NCI-H82 treated with DMSO at 0.1 percent for 48 hours (cell line): ENCODE data around the gene ALDH1B1.
A peak's percentile ranks its signal among the peaks of the same experiment; 100 is the strongest.

Experiments used
- DNase-seq: peaks from one replicate; lab custom pipeline; 2025; ENCODE audit not compliant: unreplicated experiment; lab: John Stamatoyannopoulos, UW

The ALDH1B1 gene

DNA sequence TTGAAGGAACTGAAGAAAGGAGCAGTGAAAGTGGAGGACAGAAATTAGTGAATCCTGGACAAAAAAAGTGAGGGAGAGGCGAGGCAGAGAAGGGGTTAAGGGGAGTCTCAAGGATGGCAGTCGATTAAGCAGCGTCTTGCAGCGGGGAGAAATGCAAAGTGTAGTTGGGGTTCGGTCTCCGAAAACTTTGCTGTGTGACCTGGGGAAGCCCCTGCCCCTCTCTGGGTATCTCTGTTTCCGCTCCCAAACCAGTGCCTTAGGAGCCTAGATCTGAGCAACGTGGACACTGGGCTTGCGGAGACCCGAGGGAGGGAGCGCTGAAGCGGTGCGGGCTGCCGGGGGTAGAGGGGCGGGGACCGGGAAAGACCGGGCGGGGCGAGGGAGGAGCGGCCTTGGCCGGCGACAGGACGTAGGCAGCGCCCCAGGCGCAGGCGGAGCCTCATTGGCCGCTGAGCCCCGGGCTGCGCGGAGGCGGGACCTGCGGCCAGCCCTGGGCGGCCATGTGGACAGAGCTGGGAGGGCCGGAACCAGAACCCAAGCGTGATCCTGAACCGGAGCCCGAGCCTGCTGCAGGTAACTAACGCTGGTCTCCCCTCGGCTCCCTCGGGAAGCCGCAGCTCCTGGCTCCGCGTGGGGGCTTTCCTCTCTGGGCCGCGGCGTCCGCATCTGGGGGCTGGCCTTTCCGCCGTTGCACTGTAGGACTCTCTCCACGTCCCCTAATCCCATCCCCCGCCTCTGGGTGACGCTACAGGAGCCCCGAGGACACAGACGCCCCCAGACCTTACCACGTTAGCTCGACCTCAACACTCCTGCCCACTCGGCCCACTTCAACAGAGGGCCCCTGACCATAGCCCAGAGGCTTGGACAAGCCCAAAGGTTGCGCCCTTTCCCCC is at the start of gene ALDH1B1:
Gene ALDH1B1 (plus strand): TSS at position 468 of the 893 bp plus-strand sequence. CDS start 3,047 bp downstream, outside the sequence.
- DNase-seq = peak; percentile 33

DNA sequence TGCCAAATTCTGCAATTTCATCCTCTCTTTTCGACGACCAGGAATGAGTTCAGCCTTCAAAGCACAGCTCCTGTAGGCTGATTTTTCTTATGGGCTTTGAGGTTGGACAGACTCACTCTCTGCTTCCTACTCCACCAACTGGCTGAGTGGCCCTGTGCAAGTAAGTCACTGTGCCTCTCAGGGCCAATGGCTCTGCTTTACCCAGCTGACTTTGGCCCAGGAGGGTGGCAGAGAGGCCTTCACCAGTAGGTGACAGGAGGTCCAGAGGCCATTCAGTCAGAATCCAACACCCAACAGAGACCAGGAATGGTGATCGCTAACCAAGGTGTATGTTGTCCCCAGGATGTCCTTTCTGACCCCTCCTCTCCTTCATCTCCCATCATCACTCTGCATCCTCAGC is 49.5 kb upstream of the ALDH1B1 start:
- DNase-seq = no peak

DNA sequence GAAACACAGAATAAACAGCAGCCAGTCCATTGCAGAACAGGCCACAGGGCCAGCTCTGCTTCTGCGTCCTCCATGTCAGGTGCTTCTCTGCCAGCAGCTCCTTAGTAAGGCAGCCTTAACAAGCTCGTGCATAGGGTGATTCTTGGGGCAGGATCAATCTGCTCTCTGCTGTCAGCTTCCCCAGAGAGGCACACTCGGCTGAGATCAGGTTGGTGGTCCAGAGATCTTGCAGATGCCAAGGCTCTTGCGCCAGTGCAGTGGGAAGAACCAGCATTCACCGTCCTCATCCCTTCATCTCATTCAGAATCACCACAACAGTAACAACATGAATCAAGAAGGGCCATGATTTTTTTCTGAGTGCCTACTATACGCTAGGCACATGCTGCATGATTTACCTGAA is 49.0 kb upstream of the ALDH1B1 start:
- no peak for DNase-seq

- no peak for DNase-seq
Observed at GRCh38 chr9:38344566-38345324, 47.8 kb upstream of the ALDH1B1 start.

- DNase-seq = no peak
Observed at GRCh38 chr9:38345851-38346755, 46.4 kb upstream of the ALDH1B1 start.

- no peak for DNase-seq
Observed at GRCh38 chr9:38346811-38347210, 45.7 kb upstream of the ALDH1B1 start.

DNA sequence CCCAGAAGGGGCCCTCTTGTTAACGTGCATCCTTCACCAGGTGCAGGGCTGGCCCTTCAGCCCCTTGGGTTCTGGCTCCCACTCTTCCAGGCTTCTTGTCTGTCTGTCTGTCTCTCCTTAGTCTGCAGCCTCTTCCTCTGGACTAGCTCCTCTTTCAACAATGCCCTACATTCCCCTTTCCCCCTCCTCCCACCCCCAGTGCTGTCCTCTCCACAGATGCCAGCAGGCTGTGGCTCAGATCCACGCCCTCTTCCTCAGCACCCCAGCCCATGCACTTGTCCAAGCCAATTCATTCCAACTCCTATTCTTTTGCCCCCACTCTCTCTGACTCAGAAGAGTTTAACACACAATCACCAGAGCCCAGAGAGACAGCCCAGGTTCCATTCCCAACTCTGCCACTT is 45.2 kb upstream of the ALDH1B1 start:
- no peak for DNase-seq

DNA sequence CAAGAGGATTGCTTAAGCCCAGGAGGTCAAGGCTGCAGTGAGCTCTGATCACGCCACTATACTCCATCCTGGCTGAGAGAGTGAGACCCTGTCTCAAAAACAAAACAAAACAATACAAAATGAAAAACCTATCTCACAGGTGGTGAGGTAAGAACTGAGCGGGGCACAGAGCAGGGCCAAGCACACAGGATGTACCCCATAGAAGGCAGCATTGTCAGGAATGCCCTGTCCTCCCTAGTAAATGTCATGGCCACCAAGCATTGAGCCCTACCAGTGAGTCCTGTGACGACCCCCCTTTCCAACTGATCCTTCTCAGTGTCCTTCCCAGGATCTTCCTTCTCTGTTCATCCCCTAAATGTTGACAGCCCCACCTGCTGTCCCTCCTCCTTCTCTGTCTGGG is 44.6 kb upstream of the ALDH1B1 start:
- no peak for DNase-seq

DNA sequence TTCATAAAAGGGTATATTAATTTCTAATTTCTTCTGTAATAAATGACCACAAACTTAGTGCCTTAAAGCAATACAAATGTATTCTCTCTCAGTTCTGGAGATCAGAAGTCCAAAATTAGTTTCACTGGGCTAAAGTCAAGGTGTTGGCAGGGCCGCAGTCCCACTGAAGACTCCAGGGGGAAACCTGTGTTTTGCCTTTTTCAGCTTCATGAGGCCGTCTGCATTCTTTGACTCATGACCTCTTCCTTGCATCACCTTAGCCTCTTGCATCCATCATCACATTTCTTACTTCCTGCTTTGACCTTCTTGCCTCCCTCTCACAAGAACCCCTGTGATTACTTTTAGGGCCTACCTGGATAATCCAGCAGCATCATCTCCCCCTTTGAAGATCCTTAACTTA is 42.0 kb upstream of the ALDH1B1 start:
- DNase-seq = no peak

GRCh38 chr9:38352530-38353328 is 39.8 kb upstream of the ALDH1B1 start:
- DNase-seq = no peak

DNA sequence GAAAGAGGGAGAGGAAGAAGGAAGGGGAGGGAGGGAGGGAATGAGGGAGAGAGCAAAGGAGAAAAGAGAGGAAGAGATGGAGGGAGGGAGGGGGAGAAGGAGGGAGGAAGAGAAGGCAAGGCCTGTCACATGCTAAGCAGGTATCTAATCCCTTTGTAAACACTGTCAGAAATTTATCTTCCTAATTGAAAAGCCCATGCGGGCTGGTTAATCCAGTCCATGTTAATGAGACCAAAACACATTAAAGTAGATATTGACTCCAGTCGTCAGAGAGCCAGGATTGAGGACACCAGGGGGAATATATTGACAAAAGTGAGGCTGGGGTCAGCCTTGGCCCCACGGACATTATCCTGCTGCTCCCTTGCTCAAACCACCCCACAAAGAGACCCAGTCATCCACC is 37.4 kb upstream of the ALDH1B1 start:
- peak; percentile 67 for DNase-seq

DNA sequence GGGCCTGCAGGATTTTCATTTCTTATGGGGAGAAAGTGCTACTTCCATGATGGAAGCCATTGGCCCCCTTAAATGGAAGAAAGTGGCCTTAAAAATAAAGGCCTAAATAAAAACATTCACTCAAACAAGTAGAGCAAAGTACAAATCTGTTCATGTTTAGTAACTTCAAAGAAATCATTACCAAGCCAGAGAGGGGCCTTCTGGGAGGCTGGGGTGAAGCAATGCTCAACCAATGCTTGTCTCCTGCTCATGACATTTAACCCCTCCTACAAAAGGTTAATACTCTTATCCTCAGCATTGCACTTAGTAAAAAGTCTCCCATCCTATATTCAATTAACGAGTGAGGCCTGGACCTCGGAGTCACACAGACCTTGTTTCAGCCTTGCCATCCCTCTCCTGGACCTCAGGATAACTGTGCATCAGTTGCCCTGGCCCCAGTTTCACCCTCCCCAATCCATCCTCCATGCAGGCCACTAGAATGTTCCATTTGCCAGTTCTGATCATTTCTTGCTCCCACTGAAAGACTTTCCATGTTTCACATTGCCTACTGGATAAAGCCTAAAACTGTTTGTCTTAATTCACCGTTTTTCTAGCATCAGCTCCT is 36.9 kb upstream of the ALDH1B1 start:
- no peak for DNase-seq

DNA sequence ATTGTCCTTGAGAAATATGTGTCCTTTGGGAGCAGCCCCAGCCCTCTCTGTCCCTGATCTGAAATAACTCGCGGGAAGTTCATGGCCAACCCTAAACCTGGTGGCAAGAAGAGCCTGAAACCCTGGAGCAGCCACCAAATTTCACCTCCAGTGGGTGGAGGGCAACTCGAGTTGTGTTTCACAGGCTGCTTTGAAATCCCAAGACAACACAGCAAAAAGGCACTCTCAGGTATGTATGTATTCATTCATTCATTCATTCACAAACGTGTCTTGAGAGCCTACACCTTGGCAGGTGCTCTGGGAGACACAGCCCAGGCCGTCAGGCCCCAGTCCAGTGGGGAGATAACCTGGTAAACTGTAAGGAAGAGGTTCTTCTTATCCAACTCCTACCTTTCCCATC is 35.7 kb upstream of the ALDH1B1 start:
- DNase-seq = no peak

GRCh38 chr9:38357350-38358114 is 35.0 kb upstream of the ALDH1B1 start:
- DNase-seq = no peak

- no peak for DNase-seq
Observed at GRCh38 chr9:38358390-38359296, 33.9 kb upstream of the ALDH1B1 start.

DNA sequence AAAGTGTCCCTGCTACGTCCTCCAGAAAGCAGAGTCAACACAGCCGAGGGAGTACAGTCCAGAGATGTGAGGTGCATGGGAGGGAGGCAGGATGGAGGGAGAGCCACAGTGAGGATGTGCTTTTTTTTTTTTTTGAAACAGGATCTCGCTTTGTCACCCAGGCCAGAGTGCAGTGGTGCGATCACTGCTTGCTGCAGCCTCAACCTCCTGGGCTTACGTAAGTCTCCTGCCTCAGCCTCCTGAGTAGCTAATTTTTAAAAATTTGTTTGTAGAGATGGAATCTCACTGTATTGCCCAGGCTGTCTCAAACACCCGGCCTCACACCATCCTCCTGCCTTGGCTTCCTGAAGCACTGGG is 33.2 kb upstream of the ALDH1B1 start:
- DNase-seq = no peak

DNA sequence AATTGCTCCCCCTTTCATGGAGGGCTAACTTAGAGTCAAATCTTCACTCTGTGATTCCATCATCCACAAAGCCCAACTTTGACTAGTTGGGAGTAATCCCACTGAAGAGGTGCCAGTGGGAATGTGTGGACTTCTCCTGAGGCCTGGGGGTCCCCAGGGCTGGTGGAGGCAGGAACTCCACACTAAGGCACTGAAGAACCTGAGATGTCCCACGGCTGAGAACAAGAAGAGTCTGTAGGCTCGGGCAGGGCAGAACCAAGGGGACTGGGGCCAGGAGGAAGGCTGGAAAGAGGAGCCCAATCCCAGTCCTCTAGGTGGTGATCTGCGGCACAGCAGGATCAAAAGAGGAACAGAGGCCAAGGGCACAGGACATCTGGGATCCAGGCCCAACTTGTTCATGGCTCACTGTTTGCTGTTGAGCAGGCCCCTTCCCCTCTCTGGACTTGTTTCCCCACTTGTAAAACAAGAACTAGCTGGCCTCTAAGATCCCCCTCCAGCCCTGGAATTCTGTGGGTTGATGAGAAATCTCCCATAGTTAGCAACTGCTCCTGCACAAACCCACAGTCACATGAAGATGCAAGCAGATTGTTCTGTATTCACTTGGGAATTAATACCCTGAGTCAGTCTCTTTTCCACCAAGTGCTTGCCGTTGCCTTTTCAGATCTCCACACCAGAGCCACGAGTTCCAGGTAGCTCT is 32.7 kb upstream of the ALDH1B1 start:
- no peak for DNase-seq
